Activated B cell treated with CpG ODN at 0.5 μM for 24 hours (primary cell): ENCODE measurements around the gene PARP8. TPM values are rescaled to one million over a fixed set of nuclear protein-coding genes. Genes with fewer than 3 reads are reported as not detected.

Source experiments
- ATAC-seq: fragments of 200-7000 bp; cut with Tn5 transposase; one replicate; pipeline ENCODE4 v1.10.0; 2021; ENCODE audit warnings: low read depth, mild to moderate bottlenecking, moderate library complexity
- CTCF ChIA-PET: fragments of 350-600 bp; sonication (Branson Sonifier 250); formaldehyde crosslinking; loops from one replicate; lab custom pipeline; 2021; ENCODE audit warnings: antibody characterized with exemption; lab: Charles Lee
- POLR2A ChIA-PET: fragments of 350-600 bp; sonication (Branson Sonifier 250); formaldehyde crosslinking; loops from one replicate; lab custom pipeline; 2021; ENCODE audit warnings: antibody characterized with exemption; lab: Charles Lee
- DNase-seq: peaks from one replicate; pipeline ENCODE4 v3.0.0; 2022
- H3K27ac Mint-ChIP-seq: one replicate; pipeline ENCODE4 v1.8.0; 2020; ENCODE audit warnings: mixed read lengths
- H3K27me3 Mint-ChIP-seq: one replicate; pipeline ENCODE4 v1.8.0; 2021; ENCODE audit warnings: mixed read lengths
- H3K36me3 Mint-ChIP-seq: one replicate; pipeline ENCODE4 v1.8.0; 2021; ENCODE audit warnings: low read depth, mixed read lengths
- H3K4me1 Mint-ChIP-seq: one replicate; pipeline ENCODE4 v1.8.0; 2021; ENCODE audit warnings: mixed read lengths
- H3K4me3 Mint-ChIP-seq: one replicate; pipeline ENCODE4 v1.8.0; 2020; ENCODE audit warnings: mild to moderate bottlenecking, mixed read lengths
- H3K9me3 Mint-ChIP-seq: one replicate; pipeline ENCODE4 v1.8.0; 2020; ENCODE audit warnings: mixed read lengths
- CTCF ChIP-seq: fragments of 200-600 bp; IDR thresholded peaks from one replicate; pipeline ENCODE4 v1.8.0; 2022; ENCODE audit warnings: antibody characterized with exemption, mild to moderate bottlenecking
- intact Hi-C: fragments of 100-400 bp; cut with micrococcal nuclease; formaldehyde crosslinking; loops from one replicate; pipeline ENCODE4 v1.15.1; 2024
- total RNA-seq: library from RNA; stranded (reverse); gene quantifications from 2 replicates; pipeline ENCODE4 v1.2.3, GENCODE V29; 2022

PARP8 gene
- total RNA-seq, 1 donor from 2014 or later, result 56.0 TPM

GRCh38 chr5:50887889-50888633 lies 221.6 kb downstream of the PARP8 start:
- no peak for DNase-seq
- ChIA-PET POLR2A (no interaction called here), CTCF (no interaction called here)
- ATAC-seq, result no peak
- Mint-ChIP-seq H3K27me3 (peaks cover 2% of the 10 kb centered on the region), H3K9me3 (no peaks in the 10 kb centered on the region), H3K27ac (no peak overlapping the region), H3K36me3 (no peaks in the 10 kb centered on the region), H3K4me1 (no peaks in the 10 kb centered on the region), H3K4me3 (no peak overlapping the region)
- TF ChIP-seq CTCF, result no peak
- intact Hi-C loops, result no loop called here

GRCh38 chr5:50888751-50889150 lies 222.3 kb downstream of the PARP8 start:
- ATAC-seq, result no peak
- DNase-seq, result no peak
- no peak for TF ChIP-seq CTCF
- Mint-ChIP-seq H3K27me3 (peaks cover 2% of the 10 kb centered on the region), H3K27ac (no peak overlapping the region), H3K4me1 (no peaks in the 10 kb centered on the region), H3K36me3 (no peaks in the 10 kb centered on the region), H3K4me3 (no peak overlapping the region), H3K9me3 (no peaks in the 10 kb centered on the region)
- ChIA-PET POLR2A (no interaction called here), CTCF (no interaction called here)
- intact Hi-C loops, result no loop called here

GRCh38 chr5:50889790-50890189 lies 223.4 kb downstream of the PARP8 start:
- no peak for DNase-seq
- H3K27ac Mint-ChIP-seq, result no peak overlapping the region
- H3K4me3 Mint-ChIP-seq, result no peak overlapping the region
- intact Hi-C loops, result no loop called here
- no peaks in the 10 kb centered on the region for H3K9me3 Mint-ChIP-seq
- TF ChIP-seq CTCF, result no peak
- ChIA-PET POLR2A (no interaction called here), CTCF (no interaction called here)
- H3K36me3 Mint-ChIP-seq, result no peaks in the 10 kb centered on the region
- no peaks in the 10 kb centered on the region for H3K4me1 Mint-ChIP-seq
- H3K27me3 Mint-ChIP-seq, result peaks cover 2% of the 10 kb centered on the region
- no peak for ATAC-seq

Other genes starting within 250 kb of the PARP8 start
- 70.2 and 72.1 TPM in 2 replicates for gene EMB, start 225.3 kb upstream of the PARP8 start, total RNA-seq